ENCODE results near the gene LRSAM1.

LRSAM1 gene

DNA sequence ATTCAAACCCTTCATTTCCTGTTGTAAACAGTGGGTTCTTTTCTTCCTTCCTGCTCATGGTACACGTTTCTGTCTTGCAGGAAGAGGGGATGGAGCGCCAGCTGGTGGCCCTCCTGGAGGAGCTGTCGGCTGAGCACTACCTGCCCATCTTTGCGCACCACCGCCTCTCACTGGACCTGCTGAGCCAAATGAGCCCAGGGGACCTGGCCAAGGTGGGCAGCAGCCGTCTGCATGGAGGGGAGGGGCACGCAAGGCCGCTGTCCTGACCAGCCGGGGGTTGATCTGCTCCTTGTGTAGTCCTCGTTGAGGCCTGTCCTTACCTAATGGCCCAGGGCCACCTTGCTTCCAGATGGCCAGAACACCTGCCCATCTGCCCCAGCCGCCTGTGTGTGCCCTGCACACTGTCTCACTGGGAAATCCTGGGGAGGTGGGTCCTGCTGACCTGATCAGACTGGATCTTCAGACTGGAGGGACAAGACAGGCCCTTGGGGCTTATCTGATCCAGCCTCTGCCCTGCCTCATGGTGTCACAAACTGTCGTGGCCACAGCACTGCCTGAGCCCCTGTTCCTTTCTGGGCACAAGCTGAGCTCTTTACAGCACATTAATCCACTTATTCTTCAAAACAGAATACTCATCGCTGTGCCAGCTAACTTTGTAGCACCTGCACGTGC, 44.7 kb downstream of the LRSAM1 start:
- no peak for DNase-seq (ENCODE audit: low read depth in 1 of 2, low spot score in 1 of 2)

DNA sequence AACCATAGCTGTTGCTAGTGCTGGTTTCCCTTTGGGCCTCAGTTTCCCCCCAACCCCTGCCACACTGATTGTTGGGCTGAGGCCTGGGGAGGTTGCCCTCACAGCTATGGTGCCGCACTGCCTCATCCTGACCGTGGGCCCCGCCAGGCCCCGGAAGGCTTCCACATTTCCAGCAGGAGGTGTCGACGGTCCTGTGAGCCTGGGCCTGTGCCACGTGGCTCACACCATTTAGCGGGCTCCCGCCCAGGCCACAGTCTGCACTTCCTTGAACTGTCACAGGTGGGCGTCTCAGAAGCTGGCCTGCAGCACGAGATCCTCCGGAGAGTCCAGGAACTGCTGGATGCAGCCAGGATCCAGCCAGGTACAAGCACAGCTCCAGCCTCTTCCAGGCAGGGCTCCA, 45.7 kb downstream of the LRSAM1 start:
- no peak for DNase-seq (ENCODE audit: low read depth in 1 of 2, low spot score in 1 of 2)

DNA sequence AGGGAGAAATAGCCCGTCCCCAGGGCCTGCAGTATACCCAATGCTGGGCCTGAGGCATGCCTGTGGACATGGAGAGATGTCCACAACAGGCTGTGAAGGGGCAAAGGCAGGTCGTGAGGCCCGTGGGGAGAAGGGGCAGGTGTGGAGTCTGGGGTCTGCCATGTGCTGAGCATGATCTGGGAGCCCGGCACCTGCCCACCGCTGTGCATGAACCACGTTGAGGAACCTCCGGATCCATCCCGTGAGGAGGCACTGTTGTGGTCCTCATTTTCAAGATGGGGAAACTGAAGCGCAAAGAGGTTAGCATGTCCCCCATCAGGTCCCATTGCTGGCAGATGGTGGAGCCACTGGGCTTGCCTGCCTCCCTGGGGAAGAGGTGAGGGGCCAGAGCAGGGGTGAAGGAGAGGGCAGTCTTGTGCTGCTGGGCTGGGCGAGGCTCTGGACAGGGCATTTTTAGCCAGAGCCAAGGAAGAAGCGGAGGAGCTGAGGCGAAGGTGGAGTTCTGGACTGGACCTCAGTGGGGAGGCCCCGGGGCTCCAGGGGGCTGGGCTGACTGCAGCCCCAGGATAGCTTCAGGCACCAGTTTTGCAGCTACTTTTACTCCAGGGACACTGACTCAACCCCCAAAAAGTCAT, 46.5 kb downstream of the LRSAM1 start:
- no peak for DNase-seq (ENCODE audit: low read depth in 1 of 2, low spot score in 1 of 2)

DNA sequence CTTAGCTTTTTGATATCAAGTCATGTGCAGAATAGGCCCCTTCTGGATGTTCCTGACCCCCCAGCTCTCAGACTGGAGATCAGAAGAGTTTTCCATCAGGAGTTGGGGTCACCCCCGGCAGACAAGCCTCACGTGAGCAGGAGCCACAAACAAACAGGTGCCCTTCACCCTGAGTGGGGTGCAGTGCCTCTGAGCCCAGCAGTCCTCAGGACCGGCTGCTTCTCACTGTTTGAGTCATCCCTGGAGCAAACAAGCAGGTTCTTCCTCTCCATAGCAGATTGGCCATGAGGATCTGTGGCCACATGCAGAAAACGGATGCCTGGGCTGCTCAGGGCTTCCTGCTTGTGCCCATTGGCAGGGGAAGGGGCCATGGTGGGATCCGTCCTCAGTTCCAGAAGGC, 47.0 kb downstream of the LRSAM1 start:
- DNase-seq (ENCODE audit: low read depth in 1 of 2, low spot score in 1 of 2), result no peak

DNA sequence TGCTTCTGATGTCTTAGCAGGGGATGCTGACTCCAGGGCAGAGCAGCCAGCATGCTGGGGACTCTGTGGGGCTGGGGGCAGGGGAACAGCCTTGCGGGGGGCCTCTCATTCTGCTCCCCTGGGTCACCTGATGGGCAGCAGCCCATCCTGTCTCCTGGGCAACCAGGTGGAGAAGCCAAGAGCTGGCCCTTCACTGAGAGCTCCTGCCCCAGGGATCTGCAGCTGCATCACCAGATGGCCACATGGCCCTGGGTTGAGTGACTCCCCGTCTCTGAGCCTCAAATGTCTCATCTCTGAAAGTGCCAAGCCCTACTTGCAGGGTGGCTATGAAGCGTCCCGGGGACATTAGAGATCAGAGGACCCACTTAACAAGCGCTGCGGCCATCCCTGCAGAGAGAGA, 49.1 kb downstream of the LRSAM1 start:
- no peak for DNase-seq (ENCODE audit: low read depth in 1 of 2, low spot score in 1 of 2)

DNA sequence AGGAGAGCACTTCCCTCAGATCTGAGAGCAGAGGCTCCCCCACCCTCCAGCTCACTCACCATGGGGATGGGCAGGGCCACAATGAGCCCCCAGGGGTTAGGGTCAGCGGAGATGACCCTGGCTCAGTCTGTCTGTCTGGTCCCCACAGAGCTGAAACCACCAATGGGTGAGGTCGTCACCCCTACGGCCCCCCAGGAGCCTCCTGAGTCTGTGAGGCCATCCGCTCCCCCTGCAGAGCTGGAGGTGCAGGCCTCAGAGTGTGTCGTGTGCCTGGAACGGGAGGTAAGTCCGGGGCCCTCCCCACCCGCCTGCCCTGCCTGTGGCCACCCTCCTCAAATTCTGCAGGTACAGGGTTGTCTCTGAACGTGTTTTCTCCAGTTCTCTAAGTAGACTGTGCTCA, 49.6 kb downstream of the LRSAM1 start:
- no peak for DNase-seq (ENCODE audit: low read depth in 1 of 2, low spot score in 1 of 2)

DNA sequence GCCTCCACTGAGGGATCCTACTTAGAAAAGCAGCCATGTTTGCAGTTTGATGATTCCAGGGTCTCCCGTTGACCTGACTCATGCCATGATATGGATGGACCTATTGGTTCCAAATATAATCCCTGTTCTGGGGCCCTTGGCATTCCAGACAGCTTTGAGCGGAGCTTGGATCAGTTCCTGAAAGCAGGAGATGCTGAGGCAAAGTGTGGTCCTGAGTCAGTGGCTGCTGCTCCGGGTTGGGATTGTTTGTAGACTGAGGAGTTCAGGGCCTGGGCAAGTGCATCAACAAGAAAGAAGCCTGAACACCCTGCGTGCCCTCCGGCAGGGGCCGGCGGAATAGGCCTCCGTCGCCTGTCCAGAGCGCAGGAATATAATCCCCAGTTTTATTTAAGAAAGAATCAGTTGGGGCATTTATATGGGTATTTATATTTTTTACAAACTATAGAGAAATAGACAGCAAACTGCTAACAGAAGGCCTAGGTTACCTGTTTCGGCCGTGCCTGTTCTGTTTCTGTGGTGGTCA, 50.6 kb downstream of the LRSAM1 start:
- no peak for DNase-seq (ENCODE audit: low read depth in 1 of 2, low spot score in 1 of 2)

DNA sequence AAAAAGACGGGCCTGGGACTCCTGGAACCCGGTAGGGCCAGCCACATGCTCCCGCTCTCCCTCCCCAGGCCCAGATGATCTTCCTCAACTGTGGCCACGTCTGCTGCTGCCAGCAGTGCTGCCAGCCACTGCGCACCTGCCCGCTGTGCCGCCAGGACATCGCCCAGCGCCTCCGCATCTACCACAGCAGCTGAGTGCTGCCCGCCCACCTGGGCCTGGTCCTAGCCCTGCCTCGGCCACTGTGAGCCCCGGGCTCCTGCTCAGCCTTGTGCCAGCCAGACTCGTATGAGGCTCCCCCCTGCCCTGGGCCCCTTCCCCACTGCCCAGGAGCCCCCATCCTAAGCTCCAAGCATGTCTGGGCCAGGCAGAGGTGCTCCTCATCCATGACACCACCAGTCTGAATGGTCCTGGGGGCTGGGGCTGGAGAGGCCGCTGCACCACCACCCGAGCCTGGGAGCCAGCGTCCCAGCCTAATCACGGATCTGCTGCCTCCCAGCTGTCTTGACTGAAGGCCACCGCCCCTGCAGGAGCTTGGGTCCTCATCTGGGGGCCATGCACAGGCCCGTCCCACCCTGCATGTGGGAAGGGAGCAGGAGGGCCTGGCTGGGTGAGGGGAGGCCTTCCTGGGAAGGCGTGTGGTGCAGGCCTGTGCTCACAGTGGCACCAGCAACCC, 51.5 kb downstream of the LRSAM1 start:
- no peak for DNase-seq (ENCODE audit: low read depth in 1 of 2, low spot score in 1 of 2)

DNA sequence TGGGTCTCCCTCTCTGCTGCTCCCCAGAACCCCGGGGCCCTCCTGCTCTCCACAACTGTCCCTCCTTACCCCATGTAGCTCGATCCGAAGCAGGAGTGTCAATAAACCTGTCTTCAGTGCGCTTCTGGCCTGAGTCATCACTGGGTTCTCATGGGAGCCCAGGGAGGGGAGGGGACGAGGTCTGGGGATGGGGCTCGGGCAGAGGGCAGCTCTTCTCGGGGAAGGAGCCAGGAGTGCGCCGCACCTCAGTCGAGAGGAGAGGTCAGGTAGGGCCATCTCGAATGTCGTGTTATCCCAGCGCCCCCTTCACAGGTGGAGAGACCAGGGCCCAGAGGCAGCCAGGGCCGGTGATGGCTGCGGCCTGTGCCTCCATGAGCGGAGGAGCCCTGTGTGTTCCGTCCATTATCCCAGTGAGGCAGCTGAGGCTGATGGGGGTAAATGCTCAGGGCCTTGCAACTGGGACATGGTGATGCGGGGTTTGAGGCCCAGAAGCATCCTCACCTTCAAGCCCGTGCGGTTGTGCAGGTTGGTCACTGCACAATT, 52.1 kb downstream of the LRSAM1 start:
- no peak for DNase-seq (ENCODE audit: low read depth in 1 of 2, low spot score in 1 of 2)

DNA sequence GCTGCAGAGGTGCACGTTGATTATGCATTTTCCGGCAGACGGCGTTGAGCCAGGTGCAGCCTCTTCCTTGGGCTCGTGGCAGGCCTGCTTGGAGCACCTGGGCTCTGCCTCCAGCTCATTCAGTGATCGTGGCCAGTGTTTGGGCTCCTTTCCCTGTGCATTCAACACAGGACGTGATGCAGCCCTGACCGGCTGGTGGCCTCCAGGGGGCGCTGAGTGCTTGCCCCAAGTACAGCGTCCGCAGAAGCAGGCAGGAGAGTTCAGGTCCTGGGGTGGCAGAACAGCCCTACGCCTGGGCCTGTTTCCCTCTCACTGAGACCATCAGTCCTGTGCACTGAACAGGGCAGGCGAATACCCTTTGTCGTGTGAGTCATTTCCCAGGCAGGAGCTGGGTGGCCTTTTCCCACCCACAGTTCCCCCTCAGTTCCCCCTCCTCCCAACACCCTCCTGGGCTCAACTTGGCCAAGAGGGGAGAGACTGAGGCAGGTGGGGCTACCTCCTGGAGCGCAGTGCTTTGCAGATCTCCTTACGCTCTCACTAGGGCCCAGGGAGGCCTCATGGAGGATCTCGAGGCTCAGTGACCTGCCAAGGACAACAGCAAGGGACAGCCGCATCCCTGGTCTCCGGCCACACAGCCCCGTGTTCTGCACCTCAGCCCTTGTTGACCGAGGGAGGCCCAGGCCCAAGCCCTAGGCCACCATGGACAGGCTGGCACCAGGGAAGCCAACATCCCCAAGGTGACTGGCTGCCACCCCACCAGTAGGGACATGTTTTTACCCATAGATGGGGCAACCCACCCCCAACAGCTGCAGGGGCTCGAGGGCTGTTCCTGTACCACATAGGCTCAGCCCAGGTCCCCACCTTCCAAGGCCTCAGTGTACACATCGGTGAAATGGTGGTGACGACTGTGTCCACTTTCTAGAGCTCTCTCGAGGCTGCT, 52.9 kb downstream of the LRSAM1 start:
- DNase-seq (ENCODE audit: low read depth in 1 of 2, low spot score in 1 of 2), result peak; percentile 63 to 69

DNA sequence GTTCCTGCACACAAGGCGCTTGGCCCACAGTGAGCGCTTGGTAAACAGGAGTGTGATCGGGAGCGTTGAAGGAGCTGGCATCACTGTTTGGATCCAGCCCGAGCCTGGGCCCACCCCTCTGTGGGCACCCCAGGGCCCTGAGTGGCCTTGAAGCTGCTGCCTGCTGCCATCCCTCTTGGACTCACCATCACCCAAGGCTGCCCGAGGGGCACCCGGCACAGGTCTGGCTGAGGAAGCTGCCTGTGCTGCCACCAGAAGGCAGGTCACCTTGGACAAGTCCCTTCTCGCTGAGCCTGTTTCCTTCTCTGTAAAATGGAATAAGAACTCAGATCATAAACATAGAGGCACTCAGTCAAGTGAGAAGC, 53.6 kb downstream of the LRSAM1 start:
- DNase-seq (ENCODE audit: low read depth in 1 of 2, low spot score in 1 of 2), result no peak

DNA sequence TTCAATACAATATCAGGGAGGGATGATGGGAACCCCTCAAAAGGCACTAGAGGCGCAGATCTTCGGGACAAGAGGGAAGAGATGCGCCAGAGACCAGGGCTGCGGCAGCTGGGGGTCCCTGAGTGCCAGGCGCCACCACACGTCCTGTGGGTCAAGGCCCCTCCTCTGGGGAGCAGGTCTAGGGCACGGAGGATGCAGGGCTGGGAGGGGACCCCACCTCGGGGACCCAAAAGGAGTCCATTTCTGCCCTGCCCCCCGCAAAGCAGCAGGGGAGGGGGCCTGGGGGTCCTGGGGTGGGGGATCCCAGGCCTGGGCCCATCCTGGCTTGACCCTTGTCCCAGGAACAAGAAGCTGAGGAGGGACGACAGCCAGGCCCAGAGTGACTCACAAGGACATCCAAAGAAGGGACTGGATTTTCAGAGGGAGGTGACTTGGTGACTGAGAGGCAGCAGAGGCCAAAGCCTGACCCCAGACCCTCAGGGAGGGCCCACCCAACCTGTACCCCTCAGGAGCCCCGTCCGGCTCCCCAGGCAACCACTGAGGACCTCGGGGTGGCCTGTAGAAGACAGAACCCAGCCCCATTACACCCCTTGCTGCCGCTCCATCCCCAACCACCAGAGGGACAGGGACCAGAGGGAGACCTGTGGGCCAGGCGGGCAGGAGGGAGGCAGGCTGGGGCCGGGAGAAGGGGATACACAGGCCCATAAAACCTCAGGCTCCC, 54.2 kb downstream of the LRSAM1 start:
- DNase-seq (ENCODE audit: low read depth in 1 of 2, low spot score in 1 of 2), result no peak

DNA sequence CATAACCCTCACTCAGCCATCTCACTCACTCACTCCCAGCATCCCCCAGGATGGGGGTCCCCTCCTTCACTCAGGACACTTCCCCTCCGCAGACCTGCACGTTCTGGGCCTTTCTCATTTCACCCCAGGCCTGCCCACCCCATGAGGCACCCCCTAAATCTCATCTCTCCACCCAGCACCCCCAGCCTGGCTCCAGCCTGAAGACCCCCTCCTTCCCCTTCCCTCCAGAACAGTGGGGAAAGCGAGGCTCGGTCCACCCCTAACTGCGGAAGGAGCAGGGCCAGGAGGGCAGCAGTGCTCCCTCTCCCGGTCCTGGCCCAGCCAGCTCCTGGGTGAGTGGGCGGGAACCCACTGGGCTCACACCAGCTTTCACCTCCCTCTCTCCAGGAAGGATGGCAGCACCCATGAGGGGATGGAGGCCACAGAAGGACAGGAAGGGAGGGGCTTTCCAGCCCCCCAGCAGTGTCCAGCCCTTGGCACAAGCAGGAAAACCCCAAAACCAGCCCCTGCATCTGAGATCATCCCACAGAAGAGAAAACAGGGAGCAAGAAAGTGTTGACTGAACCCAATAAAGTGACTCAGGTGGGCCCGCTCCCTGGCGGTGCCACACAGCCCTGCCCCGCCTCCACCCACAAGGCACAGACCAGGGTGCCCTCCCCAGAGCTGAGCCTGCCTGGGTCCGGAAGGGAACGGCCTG, 55.0 kb downstream of the LRSAM1 start:
- no peak for DNase-seq (ENCODE audit: low read depth in 1 of 2, low spot score in 1 of 2)

DNA sequence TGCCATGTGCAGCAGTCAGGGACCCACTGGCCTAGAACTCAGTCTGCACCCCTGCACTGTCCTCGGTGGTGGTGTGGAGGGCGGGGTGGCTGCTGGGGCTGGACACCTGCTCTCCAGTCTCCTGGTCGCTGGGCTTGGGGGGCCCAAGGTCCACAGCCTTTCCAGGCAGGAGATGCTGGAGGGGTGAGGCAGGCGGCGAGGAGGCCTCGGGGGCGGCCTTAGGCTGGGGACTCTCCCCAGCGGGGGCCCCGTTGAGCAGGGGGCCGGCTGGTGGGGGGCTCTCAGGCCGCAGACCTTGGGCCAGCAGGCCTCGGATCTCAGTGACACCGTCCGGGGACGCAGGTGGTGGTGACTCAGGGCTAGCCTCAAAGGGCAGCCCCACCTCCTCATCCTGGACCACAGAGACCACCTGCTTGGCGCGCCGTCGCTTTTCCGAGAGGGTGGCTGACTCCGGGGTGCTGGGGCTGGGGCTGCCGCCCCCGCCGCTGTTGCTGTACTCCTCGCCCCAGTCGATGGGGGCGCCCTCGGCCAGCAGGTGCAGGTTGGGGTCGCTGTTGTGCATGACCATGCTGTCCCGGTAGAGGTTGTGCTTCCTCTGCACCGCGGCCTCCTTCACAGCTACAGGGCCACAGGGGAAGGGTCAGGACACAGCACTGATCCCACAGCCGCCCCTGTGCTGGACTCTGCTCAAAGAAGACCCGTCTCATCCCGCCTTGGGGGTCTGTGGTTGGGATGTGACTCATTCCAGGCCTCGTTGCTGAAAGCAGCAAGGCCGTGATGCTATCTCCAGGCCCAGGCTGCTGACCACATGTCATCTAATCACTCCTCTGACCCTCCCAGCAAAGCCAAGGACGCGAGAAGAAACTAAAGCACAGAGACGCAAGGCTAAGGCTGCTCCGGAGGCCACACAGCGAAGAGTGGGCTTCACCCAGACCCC, 55.8 kb downstream of the LRSAM1 start:
- no peak for DNase-seq (ENCODE audit: low read depth in 1 of 2, low spot score in 1 of 2)

DNA sequence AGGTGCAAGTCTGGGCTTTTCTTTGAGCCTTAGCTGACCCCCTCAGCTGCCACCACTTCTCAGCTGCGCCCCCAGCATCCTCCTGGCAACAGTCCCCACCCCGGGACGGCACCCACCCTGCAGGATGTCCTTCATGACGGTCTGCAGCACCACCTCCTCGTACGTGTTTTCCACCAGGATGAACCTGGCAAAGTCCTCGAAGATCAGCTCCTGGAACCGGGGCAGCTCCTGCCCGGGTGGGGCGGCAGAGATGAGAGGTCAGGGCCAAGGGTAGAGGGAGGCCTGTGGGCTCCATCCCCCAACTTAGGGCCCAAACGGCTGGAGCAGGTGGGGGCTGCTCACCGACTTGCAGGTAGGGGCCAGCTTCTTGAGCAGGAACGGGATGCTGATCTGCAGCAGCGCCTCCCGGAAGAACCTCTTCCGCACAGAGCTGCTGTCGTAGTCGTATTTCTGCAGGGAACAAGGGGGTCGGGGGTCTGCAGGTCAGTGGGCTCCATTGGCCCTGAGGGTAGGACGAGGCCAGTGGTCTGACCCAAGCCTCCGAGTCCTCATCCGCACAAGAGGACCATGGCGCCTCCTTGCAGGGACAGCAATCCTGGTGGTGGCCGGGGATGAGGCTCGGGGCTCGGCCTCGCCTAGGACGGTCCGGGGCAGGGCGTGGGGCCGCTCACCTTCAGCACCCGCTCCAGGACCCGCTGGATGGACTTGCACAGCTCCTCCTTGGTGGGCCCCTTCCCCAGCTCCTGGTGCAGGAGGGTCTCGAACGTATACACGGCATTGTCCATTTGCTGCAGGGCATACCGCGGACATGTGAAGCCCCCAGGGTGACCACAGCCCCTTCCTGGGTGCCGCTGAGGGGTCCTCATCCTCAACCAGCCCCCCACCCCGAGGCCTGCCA, 56.7 kb downstream of the LRSAM1 start:
- no peak for DNase-seq (ENCODE audit: low read depth in 1 of 2, low spot score in 1 of 2)

DNA sequence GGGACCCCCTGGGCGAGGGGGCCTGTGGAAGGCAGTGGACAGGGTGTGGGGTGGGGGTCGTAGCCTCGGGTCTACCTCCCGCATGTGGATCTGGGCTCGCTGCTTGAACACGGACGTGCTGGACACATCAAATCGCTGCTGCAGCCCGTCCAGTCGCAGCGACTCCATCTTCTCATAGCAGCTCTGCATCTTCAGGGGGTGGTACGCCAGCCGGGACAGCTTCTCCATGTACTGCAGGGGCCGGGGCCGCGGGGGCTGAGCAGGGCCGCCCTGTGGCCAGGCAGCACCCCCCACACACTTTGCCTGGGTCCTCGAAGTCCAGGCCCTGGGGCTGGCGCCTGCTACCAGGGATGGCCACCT, 57.6 kb downstream of the LRSAM1 start:
- DNase-seq (ENCODE audit: low read depth in 1 of 2, low spot score in 1 of 2), result no peak

DNA sequence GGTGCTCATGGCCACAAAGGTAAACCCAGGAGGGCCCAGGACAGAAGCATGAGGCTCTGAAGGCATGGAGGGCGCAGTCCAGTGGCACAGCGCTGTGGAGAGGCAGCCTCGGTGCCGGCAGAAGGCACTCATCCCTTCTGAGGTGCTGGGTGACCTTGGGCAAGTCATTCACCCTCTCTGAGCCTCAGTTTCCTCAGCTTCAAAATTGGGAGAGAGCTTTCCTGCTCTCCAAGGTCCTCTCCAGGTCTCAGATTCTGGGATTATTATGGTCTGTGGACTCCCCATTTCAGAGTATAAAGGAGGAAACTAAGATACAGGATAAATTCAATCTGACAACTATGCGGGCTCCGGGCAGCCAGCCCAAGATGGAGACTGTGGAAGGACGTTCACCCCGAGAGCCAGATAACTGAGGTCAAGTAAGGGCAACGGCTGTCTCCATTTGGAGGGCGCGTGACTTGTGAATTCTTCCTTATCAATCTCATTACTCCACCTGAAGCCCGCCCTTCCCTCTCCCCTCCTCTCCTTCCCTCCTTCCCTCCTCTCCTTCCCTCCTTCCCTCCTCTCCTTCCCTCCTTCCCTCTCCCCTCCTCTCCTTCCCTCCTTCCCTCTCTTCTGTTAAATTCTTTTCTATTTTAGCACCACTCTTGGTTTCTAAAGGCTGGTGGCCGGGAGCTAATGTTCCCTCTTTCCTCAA, 58.1 kb downstream of the LRSAM1 start:
- DNase-seq (ENCODE audit: low read depth in 1 of 2, low spot score in 1 of 2), result no peak

Measured in activated CD4-positive, alpha-beta T cell treated with anti-CD3 and anti-CD28 coated beads, Interleukin-2, amount 50 U/mL, for 24 hours (primary cell).